ENCODE data around the gene MIF.
"Not testable (repeated sequence)": the region's sequence is repeated elsewhere in the genome, so short reads cannot be mapped to it uniquely, and the experiment has no call there.

Gene MIF

DNA sequence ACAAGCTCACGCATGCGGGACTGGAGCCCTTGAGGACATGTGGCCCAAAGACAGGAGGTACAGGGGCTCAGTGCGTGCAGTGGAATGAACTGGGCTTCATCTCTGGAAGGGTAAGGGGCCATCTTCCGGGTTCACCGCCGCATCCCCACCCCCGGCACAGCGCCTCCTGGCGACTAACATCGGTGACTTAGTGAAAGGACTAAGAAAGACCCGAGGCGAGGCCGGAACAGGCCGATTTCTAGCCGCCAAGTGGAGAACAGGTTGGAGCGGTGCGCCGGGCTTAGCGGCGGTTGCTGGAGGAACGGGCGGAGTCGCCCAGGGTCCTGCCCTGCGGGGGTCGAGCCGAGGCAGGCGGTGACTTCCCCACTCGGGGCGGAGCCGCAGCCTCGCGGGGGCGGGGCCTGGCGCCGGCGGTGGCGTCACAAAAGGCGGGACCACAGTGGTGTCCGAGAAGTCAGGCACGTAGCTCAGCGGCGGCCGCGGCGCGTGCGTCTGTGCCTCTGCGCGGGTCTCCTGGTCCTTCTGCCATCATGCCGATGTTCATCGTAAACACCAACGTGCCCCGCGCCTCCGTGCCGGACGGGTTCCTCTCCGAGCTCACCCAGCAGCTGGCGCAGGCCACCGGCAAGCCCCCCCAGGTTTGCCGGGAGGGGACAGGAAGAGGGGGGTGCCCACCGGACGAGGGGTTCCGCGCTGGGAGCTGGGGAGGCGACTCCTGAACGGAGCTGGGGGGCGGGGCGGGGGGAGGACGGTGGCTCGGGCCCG, at the start of gene MIF:
MIF (plus strand) TSS at position 439 of the 765 bp plus-strand sequence; CDS start at position 531, 92 bp downstream.
- DNase-seq = peak; percentile 73

DNA sequence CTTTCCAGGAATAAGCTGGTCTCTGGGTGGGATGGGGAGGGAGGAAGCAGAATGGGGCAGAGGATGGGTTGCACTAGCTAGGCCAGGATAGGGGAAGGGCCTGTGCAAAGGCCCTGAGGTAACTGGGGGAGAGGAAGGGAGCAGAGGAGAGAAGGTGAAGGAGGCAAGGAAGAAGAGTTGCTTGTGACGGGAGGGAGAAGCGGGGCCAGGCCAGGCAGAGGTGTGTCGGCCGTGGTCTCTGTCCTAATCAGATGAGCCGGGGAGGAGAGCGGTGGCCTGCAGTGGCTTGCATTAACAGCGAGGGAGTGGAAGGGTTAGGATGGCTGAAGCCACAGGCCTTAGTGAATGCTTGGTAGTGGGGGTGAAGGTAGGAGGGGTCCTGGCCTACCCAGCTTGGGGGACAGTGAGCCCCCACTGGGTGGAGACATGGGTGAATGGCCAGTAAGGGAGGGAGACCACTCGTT, 49.4 kb upstream of the MIF start:
- no peak for DNase-seq

DNA sequence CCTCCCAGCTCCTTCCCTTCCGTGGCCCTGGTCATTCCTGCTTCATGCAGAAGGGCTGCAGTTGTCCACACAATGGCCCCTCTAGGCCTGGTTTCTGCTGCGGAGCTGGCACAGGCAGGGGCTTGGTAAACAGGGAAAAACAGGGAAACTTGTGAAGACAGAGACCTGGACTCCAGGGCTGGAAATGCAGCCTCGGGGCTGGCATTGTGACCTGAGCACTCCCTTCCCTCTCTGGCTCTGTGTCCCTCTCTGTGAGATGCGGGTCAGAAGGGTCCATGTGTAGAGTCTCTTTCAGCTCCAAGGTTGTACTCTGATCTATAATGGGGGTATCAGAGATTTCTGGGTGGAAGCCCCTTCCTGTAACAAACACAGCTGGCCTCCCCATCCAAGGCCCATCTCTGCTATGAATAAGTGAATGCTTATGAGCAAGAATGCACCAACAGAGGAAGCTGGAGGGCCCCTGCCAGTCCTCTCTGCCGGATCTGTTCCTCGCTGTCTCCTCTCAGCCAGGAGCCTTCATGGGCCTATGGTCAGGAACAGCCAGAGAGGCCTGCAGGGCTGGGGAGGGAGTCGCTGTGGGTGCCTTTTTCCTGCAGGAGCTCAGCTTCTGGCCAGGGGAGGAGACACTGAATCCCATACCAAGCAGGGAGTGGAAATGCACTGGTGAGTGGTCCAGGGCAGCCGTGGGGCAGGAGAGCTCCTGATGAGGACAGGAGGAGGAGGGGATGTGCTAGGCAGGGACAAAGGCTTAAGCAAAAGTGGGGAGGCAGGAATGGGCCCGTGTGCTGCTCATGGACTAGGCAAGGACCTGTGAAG, 48.7 kb upstream of the MIF start:
- DNase-seq = no peak

DNA sequence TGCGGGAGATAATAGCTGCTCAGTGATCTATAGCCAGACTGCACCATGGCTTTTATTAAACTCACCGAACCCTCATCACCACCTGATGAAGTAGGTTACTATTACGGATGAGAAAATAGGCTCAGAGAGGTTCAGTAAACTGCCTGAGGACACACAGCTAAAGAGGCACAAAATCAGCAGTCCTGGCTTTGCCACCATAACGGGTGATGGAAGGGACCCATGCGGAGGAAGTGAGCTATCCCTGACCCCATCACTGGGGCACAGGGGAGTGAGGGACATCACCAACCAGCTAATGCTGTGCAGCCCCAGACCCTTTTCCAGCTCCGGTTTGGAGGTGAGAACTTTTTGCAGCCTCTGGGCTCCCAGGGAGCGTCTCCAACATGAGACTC, 48.1 kb upstream of the MIF start:
- DNase-seq = no peak

DNA sequence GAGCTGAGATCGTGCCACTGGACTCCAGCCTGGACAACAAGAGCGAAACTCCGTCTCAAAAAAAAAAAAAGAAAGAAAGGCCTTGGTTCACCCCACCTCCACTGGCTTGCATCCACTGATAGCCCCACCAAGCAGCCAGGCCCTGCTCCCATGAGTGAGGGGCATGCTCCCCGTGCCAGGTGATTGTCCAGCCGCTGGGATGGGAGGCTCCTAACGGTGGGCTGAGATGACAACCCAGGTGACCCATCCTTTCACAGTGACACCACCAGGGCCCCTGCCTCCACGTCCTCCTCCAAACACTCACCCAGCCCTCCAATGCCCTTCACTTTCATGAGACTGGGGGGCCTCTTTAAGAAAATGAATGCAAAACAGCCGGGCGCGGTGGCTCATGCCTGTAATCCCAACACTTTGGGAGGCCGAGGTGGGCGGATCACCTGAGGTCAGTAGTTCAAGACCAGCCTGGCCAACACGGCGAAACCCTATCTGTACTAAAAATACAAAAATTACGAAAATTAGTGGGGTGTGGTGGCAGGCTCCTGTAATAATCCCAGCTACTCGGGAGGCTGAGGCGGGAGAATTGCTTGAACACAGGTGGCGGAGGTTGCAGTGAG, 46.8 kb upstream of the MIF start:
- no peak for DNase-seq

DNA sequence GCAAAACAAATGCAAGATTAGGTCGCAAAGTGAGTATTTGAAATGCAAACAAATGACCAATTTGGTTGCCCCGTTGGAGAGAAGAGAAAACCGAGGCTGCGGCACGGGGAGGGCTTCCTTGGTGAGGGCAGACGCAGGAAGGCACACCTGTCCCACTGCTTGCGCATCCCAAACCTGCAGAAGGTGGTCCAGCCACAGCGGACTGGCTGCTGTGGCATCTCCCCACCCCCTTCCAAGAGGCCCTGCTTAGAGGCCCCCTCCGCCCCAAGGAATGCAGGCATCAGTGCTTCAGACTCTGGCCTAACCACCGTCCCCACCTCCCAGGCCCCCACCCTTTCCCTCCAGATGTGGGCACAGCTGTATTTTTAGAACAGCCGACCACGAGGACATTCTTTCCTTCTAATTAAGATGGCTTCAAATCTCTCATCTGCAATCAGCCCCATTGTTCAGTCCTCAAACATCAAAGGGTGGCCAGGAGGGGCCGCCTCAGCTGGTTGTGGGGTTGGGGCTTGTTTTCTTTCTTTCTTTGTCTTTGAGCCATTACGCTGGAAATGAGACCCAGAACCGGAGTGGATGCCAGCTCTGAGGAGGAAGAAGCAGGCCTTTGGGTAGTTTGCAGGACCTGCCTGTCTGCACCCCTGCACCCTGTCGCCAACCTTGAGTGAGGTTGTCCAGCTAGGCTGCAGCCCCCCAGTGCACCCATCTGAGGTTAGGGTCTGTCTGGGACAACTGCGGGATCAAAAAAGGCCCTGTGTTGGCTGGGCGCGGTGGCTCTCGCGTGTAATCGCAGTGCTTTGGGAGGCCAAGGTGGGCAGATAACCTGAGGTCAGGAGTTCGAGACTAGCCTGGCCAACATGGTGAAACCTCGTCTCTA, 46.0 kb upstream of the MIF start:
- no peak for DNase-seq

DNA sequence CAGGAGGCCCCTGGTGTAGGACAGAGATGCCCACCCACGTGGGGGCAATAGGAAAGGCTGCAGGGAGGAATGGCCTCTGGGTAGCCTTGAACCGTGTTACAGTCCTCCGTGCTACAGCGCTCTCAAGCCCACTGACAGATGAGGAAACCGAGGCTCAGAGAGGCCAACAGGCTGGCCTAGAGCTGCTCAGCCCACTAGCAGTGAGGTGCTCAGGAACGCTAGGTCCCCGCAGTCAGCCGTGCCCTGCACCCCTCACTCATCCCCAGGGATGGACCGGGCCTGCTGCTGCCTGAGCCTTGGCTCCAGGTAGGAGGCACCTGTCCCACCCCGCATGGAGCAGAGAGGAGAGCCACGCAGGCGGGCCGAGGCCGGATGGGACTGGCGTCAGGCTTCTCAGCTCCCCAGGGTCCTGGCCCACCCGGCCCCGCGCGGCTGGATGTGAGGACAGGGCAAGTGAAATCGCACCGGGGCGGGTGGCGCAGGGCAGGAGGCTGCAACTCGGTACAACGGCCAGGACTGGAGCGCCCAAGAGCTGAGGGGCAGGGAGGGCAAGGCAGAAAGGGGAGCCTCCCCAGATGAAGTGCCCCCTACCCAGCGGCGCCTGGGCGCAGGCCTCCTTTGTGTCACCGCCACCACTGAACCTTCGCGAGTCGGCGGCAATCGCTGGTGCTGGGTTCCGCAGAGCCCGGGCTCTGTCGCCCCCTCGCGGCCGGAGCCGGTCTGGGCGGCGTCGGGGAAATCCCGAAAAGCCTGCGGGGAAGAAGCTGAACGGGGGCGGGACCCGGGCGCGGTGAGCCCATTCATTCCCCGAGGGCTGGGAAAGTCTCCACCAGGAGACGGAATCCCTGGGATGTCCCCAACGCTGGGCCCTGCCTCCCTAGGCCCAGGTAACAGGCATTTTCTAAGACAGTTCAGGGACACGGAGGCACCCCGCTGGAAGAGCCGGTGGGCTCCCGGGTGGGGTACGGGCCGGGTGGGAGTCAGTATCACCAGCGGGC, 44.9 kb upstream of the MIF start:
- peak; percentile 61 for DNase-seq

DNA sequence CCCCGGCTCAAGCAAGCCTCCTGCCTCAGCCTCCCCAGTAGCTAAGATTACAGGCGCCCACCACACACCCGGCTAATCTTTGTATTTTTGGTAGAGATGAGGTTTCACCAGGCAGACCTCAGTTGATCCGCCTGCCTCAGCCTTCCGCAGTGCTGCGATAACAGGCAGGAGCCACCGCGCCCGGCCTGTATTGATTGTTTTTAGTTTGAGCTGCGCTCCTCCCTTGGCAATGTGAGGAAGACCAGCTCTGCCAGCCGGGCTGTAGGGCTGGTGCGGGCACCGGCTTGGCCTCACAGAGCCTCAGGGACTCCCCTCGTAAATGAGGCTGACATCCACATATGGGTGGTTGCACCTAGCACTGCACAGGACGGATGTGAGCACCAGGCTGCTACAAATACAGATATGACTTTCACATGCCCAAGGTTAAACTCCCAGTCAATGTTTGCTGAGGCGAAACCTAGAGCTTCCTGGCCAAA, 44.0 kb upstream of the MIF start:
- DNase-seq = no peak

DNA sequence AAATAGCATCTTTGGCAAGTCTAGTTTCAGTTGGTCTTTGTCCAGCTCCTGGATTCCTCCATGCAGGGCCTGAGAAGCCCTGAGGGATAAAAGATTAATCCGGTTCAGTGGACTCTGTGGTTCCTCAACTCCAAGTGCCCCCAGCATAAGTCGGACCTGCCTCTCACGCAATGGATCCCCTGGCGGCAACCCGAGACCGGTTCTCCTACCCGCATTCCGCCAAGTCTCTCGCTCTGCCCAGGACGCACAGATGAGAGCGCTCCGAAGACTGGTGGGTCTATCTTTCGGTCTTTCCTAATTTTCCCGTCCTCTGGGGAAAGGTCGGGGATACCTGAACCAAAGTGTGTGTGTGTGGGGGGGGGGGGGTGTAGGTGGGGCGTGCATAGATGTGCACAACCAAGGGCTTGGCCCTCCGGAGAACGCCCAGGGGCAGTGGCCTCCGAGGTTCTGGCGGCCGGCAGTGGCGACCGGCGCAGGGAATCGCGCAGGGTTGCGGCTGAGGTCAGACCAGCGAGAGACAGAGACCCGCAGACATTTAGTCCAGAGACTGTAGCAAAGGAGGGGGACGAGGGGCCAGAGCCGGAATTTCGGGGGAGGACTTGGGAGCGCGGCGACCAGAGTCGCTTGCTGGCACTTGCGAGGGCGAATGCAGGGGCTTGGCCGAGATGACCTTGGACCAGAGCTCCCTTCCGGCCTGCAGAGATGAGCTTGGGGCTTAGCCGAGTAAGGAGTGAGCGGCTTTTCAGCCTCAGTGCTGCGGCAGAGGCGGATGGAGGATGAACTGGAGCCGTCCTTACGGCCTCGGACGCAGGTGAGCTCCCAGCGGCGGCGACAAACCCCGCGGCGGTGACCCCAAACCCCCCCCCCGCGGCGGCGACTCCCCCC, 37.2 kb upstream of the MIF start:
- no peak for DNase-seq

DNA sequence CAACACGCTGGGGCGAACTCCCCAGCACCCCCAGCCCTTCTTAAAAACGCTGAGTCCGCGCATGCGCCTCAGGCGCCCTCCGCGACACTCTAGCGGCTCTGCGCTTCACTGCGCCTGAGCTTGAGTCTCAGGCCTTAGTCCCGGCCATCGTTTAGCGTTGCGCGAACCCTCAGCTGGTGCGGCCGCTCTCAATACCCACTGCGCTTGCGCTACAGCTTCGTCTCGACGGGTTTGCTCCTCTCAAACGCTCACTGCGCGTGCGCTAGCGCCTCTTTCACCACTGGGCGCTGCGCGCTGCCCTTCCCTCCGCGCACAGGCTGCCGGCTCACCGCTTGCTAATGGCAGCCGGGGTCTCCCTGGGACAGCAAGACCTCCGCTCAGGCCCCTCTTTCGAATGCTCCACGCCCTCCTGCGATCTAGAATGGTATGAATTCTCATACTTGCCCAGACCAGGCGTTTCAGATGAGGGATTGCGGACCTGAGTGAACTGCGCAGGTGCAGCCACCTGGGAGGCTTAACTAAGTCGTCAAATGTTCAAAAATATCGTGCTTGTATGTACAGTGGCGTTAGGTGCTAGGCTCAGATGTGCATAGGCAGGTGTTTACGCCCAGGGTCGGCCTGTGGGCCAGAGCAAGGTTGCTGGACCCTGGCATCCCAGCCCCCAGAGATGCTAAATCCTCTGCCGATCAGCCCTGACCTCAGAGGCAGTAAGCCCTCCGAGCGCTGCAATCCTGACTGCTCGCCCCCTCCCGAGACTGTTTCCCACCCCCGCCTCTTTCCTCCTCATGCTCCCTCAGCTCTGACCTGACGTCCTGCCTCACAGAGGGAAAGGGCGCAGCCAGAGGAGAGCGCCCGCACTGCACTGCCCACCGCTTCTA, 36.3 kb upstream of the MIF start, which contains the start of gene SLC2A11:
SLC2A11 (plus strand) TSS at position 270 of the 878 bp plus-strand sequence; CDS start at position 395, 125 bp downstream.
- DNase-seq = peak; percentile 84

DNA sequence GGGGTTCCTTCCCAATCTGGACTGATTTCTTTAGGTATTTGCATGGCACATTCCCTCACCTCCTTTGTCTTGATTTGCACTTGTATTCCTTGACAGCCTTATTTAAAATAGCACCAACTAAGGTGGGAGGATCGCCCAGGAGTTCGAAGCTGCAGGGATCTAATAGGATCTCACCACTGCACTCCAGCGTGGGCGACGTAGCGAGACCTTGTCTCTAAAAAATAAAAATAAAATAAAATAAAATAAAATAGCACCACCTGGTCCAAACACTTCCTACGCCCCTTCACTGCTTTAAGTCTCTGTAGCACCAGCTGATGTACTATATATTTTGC, 35.7 kb upstream of the MIF start:
- DNase-seq = no peak

DNA sequence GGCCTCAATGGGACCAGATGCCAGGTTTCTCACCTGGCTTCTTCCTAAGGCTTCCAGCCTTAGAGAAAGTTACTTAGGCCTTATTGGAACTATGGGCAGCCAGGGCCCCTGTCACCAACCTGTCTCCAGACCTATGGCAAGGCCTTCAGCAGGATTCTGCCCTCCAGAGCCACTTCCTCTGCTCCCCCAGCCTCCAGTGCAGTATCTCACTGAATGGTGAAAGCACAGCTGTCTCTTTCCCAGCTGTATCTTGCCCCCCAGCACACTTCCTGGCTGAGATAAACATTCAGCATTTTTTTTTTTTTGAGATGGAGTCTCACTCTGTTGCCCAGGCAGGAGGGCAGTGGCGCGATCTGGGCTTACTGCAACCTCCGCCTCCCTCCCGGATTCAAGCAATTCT, 35.0 kb upstream of the MIF start:
- no peak for DNase-seq

DNA sequence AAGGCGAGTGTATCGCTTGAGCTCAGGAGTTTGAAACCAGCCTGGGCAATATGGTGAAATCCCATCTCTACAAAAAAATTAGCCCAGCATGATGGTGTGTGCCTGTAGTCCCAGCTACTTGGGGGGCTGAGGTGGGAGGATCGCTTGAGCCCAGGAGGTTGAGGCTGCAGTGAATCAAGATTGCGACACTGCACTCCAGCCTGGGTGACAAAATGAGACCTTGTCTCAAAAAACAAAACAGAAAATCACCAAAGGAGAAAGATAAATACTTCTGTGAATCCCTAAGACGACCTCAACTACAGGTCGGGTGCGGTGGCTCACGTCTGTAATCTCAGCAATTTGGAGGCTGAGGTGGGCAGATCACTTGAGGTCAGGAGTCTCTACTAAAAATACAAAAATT, 34.0 kb upstream of the MIF start:
- DNase-seq = not testable (repeated sequence)

DNA sequence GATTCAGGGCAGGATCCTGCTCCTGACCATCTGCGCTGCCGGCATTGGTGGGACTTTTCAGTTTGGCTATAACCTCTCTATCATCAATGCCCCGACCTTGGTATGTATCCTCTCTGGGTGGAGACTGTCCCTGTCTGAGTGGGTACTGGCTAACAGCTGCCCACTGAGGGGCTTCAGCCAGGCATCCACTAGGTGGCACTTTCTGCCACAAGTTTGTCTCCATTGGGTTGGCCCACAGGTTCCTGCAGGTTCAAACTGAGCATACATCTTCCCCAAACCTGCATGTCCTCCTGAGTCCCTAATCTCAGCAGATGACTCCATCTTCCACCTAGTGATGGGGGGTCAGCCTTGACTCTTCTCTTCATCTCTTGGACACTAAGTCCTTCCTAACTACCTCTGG, 32.1 kb upstream of the MIF start:
- peak; percentile 3 for DNase-seq

DNA sequence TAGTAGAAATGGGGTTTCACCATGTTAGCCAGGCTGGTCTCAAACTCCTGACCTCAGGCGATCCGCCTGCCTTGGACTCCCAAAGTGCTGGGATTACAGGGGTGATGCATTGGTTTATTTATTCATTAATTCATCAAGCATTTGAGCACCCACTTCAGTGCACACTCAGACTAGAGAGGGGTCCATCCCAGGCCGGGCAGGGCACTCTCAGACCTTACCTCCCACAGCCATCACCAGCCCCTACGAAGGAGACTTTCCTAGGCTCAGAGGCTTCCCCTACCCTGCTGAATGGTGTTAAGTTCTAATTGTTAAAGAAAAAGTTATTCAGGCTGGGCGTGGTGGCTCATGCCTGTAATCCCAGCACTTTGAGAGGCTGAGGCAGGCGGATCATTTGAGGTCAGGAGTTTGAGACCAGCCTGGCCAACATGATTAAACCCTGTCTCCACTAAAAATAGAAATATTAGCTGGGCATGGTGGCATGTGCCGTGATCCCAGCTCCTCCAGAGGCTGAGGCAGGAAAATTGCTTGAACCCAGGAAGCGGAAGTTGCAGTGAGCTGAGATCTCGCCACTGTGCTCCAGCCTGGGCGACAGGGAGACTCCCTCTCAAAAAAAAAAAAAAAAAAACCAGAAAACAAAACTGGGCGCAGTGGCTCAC, 29.6 kb upstream of the MIF start:
- not testable (repeated sequence) for DNase-seq

DNA sequence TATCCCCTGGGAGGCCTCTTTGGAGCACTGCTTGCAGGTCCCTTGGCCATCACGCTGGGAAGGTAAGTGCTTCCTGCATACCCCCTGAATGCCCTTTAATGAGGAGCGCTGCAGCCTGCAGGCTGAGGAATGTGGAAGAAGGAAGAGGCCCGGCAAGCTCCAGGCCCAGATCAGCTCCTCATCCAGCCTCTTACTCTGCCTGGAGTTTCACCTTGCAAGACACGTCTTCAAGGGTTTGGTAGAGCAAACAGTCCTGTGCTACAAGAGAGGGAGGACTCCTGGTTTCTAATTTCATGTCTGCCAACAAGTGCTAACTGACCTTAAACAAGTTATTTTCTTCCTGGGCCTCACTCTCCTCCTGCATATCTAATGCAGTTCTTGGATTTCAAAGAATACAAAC, 25.6 kb upstream of the MIF start:
- DNase-seq = no peak

DNA sequence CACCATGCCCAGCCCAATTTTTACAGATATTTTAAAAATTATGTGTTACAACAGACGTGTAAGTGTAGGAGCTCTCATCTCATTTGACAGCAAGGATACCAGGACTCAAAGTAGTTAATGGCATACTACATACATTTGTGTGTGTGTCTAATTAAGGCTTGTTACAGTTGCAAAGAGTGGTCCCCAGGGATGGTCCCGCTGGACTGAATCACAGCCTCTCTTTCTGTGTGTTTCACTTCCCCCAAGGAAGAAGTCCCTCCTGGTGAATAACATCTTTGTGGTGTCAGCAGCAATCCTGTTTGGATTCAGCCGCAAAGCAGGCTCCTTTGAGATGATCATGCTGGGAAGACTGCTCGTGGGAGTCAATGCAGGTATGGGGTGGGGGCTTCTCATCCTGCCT, 19.3 kb upstream of the MIF start:
- no peak for DNase-seq

DNA sequence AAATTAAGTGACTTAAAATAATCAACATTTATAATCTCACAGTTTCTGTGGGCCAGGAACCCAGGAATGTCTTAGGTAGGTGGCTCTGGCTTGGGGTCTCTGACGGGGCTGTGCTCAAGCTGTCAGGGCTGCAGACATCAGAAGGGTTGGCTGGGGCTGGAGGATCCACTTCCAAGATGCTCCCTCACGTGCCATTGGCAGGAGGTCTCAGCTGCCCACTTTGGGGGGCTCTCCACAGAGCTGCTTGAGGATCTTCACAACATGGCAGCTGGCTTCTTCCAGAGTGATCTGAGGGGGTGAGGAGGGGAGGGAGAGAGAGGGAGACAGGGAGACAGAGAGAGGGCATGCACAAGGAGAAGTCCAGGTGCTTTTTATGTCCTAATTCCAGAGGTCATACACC, 18.4 kb upstream of the MIF start:
- DNase-seq = no peak

DNA sequence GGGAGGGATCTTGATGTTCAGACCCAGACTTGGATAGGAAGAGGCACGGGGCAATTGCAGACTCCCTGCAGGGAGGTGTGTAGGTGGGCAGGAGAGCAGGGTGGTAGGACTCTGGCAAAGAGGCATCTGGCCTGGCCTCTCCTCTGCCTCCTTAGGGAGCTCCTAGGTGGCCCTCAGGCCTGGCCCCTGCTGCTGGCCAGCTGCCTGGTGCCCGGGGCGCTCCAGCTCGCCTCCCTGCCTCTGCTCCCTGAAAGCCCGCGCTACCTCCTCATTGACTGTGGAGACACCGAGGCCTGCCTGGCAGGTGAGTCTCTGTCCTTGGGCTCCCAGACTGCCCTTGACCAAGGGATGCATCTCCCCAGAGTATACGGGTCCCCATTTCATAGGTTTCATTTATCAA, 16.6 kb upstream of the MIF start:
- DNase-seq = no peak

All from GOT3 (cell line).